ENCODE measurements around the gene HCRTR1.

The HCRTR1 gene

GRCh38 chr1:31650161-31651088, 32.9 kb downstream of the HCRTR1 start:
- DNase-seq (ENCODE audit: low spot score), result no peak

GRCh38 chr1:31651089-31651420, 33.6 kb downstream of the HCRTR1 start:
- no peak for DNase-seq (ENCODE audit: low spot score)

GRCh38 chr1:31651766-31652165, 34.3 kb downstream of the HCRTR1 start:
- no peak for DNase-seq (ENCODE audit: low spot score)

GRCh38 chr1:31652891-31653499, 35.5 kb downstream of the HCRTR1 start:
- DNase-seq (ENCODE audit: low spot score), result no peak

GRCh38 chr1:31653717-31654473, 36.4 kb downstream of the HCRTR1 start:
- DNase-seq (ENCODE audit: low spot score), result no peak

GRCh38 chr1:31654474-31654776, 36.9 kb downstream of the HCRTR1 start:
- no peak for DNase-seq (ENCODE audit: low spot score)

GRCh38 chr1:31655104-31655503, 37.6 kb downstream of the HCRTR1 start:
- no peak for DNase-seq (ENCODE audit: low spot score)

GRCh38 chr1:31655756-31656155, 38.3 kb downstream of the HCRTR1 start:
- no peak for DNase-seq (ENCODE audit: low spot score)

GRCh38 chr1:31657020-31657804, 39.7 kb downstream of the HCRTR1 start:
- no peak for DNase-seq (ENCODE audit: low spot score)

- no peak for DNase-seq (ENCODE audit: low spot score)
Measured at GRCh38 chr1:31657972-31658510, 40.6 kb downstream of the HCRTR1 start.

GRCh38 chr1:31658721-31659120, 41.2 kb downstream of the HCRTR1 start:
- DNase-seq (ENCODE audit: low spot score), result no peak

- no peak for DNase-seq (ENCODE audit: low spot score)
Measured at GRCh38 chr1:31659889-31660288, 42.4 kb downstream of the HCRTR1 start.

GRCh38 chr1:31660871-31661455, 43.5 kb downstream of the HCRTR1 start:
- DNase-seq (ENCODE audit: low spot score), result no peak

GRCh38 chr1:31661856-31662255, 44.4 kb downstream of the HCRTR1 start:
- DNase-seq (ENCODE audit: low spot score), result no peak

GRCh38 chr1:31662463-31662862, 45.0 kb downstream of the HCRTR1 start:
- no peak for DNase-seq (ENCODE audit: low spot score)

GRCh38 chr1:31663622-31664452, 46.3 kb downstream of the HCRTR1 start:
- peak; percentile 53 for DNase-seq (ENCODE audit: low spot score)

- DNase-seq (ENCODE audit: low spot score), result no peak
Measured at GRCh38 chr1:31664528-31664927, 47.0 kb downstream of the HCRTR1 start.

GRCh38 chr1:31665234-31665878, 47.9 kb downstream of the HCRTR1 start:
- DNase-seq (ENCODE audit: low spot score), result no peak

GRCh38 chr1:31666263-31666963, 48.9 kb downstream of the HCRTR1 start:
- DNase-seq (ENCODE audit: low spot score), result no peak
